Colonic mucosa (tissue), 4 donors: Measurements from ENCODE around the gene MCF2. TPM values are rescaled to one million over a fixed set of nuclear protein-coding genes. Genes with fewer than 3 reads are reported as not detected.

Experiments
- DNase-seq: peaks from one replicate; pipeline ENCODE4 v3.0.0-alpha.2; 2020
- H3K27ac ChIP-seq: fragments of 200-600 bp; one replicate; pipeline ENCODE4 v1.8.0; 2021
- H3K27me3 ChIP-seq: fragments of 200-600 bp; one replicate; pipeline ENCODE4 v1.8.0; 2021
- H3K36me3 ChIP-seq: fragments of 200-600 bp; one replicate; pipeline ENCODE4 v1.8.0; 2021
- H3K4me1 ChIP-seq: fragments of 200-600 bp; one replicate; pipeline ENCODE4 v1.8.0; 2021; ENCODE audit warnings: mild to moderate bottlenecking
- H3K4me3 ChIP-seq: fragments of 200-600 bp; one replicate; pipeline ENCODE4 v1.8.0; 2021
- H3K9ac ChIP-seq, 2 donors: one replicate each; pipeline ENCODE4 v1.7.0; 2013; ENCODE audit warnings: control low read depth in 2 of 2, low read depth in 2 of 2, low read length in 2 of 2
- H3K9me3 ChIP-seq: fragments of 200-600 bp; one replicate; pipeline ENCODE4 v1.8.0; 2021
- CTCF ChIP-seq: fragments of 200-600 bp; IDR thresholded peaks from one replicate; pipeline ENCODE4 v1.8.0; 2022; ENCODE audit warnings: antibody characterized with exemption, mild to moderate bottlenecking
- intact Hi-C: fragments of 100-400 bp; cut with DNase I; formaldehyde crosslinking; loops from one replicate; pipeline ENCODE4 v1.14.1; 2022
- total RNA-seq, 2 donors: library from RNA; stranded (reverse); fragmentation: NEBNext Ultra II Directional in 1 of 2; extraction: Animal tissue kit (Norgen Biotek cat#: 25700) in 1 of 2; gene quantifications; one replicate each; pipeline ENCODE4 v1.2.1, GENCODE V29; 2021
- donor health status: healthy.
- donor health status: DM: no; HTN: no; CAD: no.
- donor health status: DM: no; HTN: no; CAD: no.

Gene MCF2, protein sequence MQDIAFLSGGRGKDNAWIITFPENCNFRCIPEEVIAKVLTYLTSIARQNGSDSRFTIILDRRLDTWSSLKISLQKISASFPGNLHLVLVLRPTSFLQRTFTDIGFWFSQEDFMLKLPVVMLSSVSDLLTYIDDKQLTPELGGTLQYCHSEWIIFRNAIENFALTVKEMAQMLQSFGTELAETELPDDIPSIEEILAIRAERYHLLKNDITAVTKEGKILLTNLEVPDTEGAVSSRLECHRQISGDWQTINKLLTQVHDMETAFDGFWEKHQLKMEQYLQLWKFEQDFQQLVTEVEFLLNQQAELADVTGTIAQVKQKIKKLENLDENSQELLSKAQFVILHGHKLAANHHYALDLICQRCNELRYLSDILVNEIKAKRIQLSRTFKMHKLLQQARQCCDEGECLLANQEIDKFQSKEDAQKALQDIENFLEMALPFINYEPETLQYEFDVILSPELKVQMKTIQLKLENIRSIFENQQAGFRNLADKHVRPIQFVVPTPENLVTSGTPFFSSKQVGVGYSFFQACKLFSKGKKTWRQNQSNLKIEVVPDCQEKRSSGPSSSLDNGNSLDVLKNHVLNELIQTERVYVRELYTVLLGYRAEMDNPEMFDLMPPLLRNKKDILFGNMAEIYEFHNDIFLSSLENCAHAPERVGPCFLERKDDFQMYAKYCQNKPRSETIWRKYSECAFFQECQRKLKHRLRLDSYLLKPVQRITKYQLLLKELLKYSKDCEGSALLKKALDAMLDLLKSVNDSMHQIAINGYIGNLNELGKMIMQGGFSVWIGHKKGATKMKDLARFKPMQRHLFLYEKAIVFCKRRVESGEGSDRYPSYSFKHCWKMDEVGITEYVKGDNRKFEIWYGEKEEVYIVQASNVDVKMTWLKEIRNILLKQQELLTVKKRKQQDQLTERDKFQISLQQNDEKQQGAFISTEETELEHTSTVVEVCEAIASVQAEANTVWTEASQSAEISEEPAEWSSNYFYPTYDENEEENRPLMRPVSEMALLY
- total RNA-seq: not detected

GRCh38 chrX:139708067-139708466, at the start of gene MCF2:
Gene MCF2, minus strand, starts transcription at chrX:139708167. Its CDS starts 56,423 bp downstream, at chrX:139651744.
- Histone ChIP-seq H3K9me3 (no peaks in the 10 kb centered on the region), H3K36me3 (no peaks in the 10 kb centered on the region), H3K9ac (no peak within 1 kb of the TSS), H3K4me3 (no peak within 1 kb of the TSS), H3K27ac (no peak within 1 kb of the TSS), H3K4me1 (no peaks in the 10 kb centered on the region), H3K27me3 (no peaks in the 10 kb centered on the region)
- no peak for DNase-seq
- intact Hi-C loops: no loop called here
- no peak for TF ChIP-seq CTCF

DNA sequence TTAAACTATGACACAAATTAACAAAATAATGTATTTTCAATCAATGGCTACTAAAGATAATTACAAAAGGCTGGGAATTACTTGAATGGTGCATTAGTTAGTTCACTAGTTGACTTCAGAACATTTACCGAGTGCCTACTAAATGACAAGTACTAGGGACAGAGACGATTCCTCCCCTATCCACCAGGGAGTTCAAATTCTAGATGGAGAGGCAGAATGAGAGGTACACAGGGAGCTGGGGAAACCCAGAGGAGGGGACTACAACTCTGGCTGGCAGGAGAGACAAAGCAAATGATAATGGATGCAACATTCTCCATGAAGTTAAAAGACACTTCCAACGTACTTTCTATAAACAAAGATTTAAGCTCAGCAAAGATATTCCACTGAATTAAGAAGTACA, 43.1 kb upstream of the MCF2 start:
- no peaks in the 10 kb centered on the region for H3K4me1 ChIP-seq
- intact Hi-C loops: no loop called here
- no peak overlapping the region for H3K27ac ChIP-seq
- H3K36me3 ChIP-seq: no peaks in the 10 kb centered on the region
- no peak for TF ChIP-seq CTCF
- no peak for DNase-seq
- H3K9ac ChIP-seq: no peak overlapping the region
- H3K4me3 ChIP-seq: no peak overlapping the region
- H3K9me3 ChIP-seq: no peaks in the 10 kb centered on the region
- H3K27me3 ChIP-seq: no peaks in the 10 kb centered on the region

DNA sequence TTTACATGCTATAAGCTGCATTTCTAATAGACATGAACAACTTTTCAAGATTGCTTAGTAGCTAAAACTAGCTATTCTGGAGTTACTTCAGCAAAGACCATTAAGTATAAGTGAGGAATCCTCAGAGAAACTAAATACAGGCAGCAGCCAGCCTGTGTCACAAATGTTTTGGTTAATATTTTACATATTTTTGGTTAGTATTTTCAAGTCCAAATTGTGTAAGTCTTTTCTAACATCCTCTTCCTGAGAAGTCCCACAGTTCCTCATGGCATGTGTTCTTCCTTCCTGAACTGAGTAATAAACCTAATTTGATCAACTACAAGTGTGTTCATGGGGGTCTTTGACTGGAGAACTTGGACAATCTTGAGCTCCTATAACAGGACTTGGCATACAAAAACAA, 42.4 kb upstream of the MCF2 start:
- no peaks in the 10 kb centered on the region for H3K36me3 ChIP-seq

DNA sequence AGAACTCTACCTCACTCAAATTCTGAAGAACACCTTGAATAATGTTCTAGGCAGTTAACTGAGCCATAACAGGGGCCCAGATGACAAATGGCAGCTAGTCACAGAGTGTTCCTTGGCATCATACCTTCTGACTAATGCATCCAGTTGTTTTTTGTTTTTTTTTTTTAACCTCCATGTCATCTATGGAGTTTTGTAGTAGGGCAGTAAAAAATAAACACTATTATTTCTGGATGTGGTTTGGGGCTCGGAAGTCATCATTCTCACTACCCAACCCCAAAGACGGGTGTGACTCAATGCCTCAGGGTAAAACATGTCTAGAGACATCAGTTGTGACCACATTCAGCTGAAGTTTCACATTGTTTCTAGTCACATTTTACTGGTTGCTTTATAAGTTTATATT, 31.2 kb upstream of the MCF2 start:
- Histone ChIP-seq H3K4me3 (no peak overlapping the region), H3K4me1 (no peaks in the 10 kb centered on the region), H3K27ac (no peak overlapping the region), H3K36me3 (no peaks in the 10 kb centered on the region), H3K9ac (no peak overlapping the region), H3K27me3 (no peaks in the 10 kb centered on the region), H3K9me3 (no peaks in the 10 kb centered on the region)
- no peak for DNase-seq
- no peak for TF ChIP-seq CTCF
- intact Hi-C loops: no loop called here

More for the DNA sequence above, 42.4 kb upstream of the MCF2 start:
- Histone ChIP-seq H3K9me3 (no peaks in the 10 kb centered on the region), H3K9ac (no peak overlapping the region), H3K4me3 (no peak overlapping the region), H3K4me1 (no peaks in the 10 kb centered on the region), H3K27ac (no peak overlapping the region), H3K27me3 (no peaks in the 10 kb centered on the region)
- TF ChIP-seq CTCF: no peak
- no peak for DNase-seq
- intact Hi-C loops: no loop called here

GRCh38 chrX:139738581-139738980, 30.6 kb upstream of the MCF2 start:
- H3K9ac ChIP-seq: no peak overlapping the region
- no peak overlapping the region for H3K4me3 ChIP-seq
- H3K4me1 ChIP-seq: no peaks in the 10 kb centered on the region
- no peaks in the 10 kb centered on the region for H3K27me3 ChIP-seq
- intact Hi-C loops: no loop called here
- TF ChIP-seq CTCF: no peak
- no peak overlapping the region for H3K27ac ChIP-seq
- no peak for DNase-seq
- H3K36me3 ChIP-seq: no peaks in the 10 kb centered on the region
- no peaks in the 10 kb centered on the region for H3K9me3 ChIP-seq
